Germinal center (tissue), 1 donor: ENCODE measurements around the gene VANGL2.

ENCODE experiments used
- DNase-seq: peaks from one replicate; pipeline ENCODE4 v3.0.0; 2012; ENCODE audit warnings: mixed read lengths, low spot score

VANGL2 gene

GRCh38 chr1:160405331-160405877, 5.0 kb downstream of the VANGL2 start:
- no peak for DNase-seq

DNA sequence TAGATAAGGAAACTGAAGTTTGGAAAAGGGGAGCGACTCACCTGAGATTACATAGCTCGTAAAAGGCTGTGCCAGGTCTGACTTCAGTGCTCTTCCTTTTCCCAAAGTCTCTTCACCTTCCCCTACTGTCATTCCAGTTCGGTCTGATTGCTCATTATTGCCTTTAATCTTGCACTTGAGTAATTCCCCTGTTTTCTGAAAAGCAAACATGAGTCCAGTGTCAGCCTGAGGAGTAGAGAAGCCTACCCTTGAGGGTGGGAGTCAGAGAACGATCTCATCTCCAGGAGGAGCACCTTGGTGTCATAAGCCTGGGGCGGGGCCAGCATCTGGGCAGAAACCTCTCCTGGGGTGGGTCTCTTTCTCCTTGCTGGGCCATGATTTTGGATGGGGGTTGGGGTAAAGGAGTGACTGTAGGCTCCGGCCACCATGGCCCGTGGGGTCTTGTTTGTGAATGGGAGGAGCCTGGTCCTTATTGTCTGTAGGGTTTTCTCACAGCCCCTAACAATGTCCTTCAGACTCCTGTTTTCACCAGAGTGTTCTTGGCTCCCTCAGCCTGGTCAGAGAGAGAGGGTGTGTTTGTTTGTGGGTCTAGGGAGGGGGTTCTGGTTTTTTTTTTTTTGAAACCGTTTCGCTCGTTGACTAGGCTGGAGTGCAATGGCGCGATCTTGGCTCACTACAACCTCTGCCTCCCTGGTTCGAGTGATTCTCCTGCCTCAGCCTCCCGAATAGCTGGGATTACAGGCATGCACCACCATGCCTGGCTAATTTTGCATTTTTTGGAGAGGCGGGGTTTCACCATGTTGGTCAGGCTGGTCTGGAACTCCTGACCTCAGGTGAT, 6.0 kb downstream of the VANGL2 start:
- no peak for DNase-seq

- no peak for DNase-seq
Observed at GRCh38 chr1:160407839-160408801, 7.8 kb downstream of the VANGL2 start.

DNA sequence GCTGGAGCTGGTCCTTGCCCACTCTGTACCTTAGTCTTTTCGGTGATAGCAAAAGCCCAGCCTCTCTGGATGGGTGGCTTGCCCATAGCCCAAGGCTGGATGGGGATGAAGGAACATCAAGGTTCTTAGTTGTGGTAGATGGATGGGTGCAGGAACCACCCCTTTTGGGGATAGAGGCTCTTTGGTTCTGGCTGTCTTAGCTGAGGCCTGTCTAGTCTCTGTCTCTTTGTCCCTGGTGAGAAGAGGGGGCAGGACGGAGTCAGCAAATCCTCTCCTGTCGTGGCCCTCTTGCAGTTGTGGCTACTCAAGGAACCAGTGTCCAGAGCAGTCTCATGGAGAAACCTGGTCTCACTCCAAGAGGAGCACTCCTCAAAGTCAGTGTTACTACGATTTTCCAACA, 8.5 kb downstream of the VANGL2 start:
- DNase-seq, result no peak

GRCh38 chr1:160409486-160409885, 9.1 kb downstream of the VANGL2 start:
- DNase-seq, result no peak

DNA sequence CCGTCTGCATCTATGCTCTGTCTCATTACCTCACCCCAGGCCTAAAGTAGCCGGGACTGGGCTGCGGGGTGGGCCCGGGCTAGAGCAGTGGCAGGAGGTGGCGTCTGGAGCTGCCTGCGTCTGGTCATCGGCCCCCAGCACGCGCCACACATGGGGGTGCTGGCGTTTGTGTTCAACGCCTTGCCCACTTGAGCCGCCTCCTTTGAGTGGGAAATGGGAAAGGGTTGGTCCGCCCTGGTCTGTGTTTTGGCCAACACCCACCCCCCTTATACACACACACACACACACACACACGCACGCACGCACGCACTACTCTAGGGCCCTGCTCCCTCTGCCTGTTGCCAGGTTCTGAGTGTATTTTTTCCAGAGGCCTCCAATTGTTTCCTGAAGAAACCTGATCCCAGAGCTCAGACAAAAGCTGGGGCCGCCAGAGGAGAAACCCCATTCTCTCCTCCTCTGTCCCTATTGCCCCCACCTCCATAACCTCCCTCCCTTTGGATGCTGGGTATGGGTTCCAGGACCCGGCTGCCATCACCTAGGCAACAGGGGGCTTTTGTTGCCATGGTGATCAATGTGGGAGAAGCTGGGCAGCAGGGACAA, 10.1 kb downstream of the VANGL2 start:
- DNase-seq, result no peak

GRCh38 chr1:160411271-160412027, 11.1 kb downstream of the VANGL2 start:
- DNase-seq, result no peak

DNA sequence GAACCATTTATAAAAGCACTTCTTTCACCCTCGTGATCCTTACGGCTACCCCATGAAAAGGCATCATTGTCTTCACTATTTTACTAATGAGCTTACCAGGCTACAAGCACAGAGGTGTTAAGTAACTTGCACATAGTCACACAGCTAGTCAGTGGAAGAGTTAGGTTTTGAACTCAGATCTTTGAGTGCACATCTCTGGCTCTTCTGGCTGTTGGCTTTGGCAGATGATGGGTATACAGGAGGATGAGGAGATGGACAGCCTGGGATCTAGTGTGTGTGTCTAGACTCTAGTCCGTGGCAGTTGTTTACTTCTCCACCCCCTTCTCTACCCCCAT, 11.6 kb downstream of the VANGL2 start:
- DNase-seq, result no peak

DNA sequence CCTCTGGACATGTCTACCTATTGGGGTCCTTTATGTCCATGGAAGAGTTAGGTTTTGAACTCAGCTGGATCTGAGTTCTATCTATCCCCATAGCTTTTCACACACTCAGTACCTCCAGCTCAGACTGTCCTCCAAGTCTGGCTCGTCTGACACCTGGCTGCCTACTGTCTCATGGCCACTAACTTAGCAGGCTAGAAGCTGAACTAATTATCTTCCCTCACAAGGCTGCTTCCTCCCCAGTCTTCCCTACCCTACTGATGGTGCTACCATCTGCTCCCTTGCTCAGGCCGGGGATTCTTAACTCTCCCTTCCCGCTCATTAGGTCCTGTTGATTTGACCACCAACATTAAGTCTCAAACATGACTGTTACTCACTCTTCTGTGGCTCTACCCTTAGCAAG, 13.4 kb downstream of the VANGL2 start:
- no peak for DNase-seq

- DNase-seq, result no peak
Observed at GRCh38 chr1:160414881-160415280, 14.5 kb downstream of the VANGL2 start.

DNA sequence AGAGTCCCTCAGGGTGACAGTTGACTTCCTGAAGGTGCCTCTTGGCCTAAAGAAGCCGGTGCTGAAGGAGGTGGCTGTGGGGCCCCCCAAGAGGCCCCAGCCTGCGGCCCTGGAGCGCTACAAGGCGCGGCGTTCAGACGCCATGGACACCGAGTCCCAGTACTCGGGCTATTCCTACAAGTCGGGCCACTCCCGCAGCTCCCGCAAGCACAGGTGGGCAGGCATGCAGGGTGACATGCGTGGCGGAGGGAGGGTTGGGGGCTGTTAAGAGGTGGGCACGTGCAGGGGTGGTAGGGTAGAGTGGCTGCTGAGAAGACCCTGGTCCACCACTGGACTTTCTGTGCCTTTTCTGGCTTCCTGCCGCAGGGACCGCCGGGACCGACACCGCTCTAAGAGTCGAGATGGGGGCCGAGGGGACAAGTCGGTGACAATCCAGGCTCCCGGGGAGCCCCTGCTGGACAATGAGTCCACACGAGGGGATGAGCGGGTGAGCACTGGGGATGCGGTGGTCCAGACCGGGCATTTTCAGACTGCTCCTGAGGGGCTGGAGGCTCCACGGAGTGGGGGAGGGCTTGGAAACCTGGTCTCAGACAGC, 15.4 kb downstream of the VANGL2 start:
- DNase-seq, result no peak

DNA sequence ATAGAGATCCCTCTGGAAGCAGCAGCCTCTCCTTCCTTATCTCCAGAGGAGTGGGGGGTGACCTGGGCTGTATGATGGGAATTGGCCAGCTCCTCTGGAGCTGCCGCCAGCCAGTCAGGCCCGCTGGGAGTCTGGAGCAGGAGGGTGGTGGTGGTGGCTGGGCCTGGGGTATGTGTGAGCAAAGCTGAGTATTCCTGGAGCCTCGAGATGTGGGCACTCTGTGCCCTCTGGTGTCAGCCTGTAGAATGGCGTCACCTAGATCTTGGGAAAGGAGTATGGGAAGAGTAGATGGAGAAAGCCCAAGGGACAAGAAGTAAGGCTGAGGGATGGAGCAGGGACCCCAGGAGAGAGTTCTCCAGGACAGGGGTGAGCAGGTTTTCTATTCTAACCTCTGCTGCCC, 16.0 kb downstream of the VANGL2 start:
- no peak for DNase-seq

DNA sequence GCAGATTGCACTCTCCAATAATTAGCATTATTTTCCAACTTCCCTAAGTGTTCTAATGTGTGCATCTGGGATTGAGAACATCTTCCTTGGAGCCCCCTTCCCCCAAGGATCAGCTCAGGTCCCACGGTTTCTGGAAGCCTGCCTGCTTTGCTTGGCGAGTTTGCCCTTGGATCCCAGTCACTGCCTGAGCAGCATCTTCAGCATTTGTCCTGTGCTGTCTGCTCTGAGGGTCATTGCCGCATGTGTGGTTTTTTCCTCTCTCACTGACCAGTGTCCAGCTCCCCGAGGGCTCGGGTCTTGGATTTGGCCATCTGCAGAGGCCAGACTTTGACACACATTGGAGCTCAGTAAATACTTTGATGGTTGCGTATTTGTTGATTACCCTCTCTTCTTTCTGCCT, 18.1 kb downstream of the VANGL2 start:
- no peak for DNase-seq

DNA sequence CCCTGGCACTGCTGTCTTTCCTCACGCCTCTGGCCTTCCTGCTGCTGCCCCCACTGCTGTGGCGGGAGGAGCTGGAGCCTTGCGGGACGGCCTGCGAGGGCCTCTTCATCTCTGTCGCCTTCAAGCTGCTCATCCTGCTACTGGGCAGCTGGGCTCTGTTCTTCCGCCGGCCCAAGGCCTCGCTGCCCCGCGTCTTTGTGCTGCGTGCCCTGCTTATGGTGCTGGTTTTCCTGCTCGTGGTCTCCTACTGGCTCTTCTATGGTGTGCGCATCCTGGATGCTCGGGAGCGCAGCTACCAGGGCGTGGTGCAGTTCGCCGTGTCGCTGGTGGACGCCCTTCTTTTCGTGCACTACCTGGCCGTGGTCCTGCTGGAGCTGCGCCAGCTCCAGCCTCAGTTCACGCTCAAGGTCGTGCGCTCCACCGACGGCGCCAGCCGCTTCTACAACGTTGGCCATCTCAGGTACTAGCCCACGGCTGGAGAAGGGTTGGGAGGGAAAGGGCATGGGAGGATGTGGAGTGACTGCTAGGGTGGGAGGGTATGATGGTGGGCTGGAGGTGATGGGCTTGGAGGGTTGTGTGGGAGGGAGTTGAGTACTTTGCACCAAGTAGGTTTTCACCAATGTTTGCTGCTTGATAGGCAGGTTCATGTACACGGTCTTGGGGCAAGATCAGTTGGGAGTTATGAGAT, 18.9 kb downstream of the VANGL2 start:
- DNase-seq, result no peak

- no peak for DNase-seq
Observed at GRCh38 chr1:160419838-160420169, 19.4 kb downstream of the VANGL2 start.

DNA sequence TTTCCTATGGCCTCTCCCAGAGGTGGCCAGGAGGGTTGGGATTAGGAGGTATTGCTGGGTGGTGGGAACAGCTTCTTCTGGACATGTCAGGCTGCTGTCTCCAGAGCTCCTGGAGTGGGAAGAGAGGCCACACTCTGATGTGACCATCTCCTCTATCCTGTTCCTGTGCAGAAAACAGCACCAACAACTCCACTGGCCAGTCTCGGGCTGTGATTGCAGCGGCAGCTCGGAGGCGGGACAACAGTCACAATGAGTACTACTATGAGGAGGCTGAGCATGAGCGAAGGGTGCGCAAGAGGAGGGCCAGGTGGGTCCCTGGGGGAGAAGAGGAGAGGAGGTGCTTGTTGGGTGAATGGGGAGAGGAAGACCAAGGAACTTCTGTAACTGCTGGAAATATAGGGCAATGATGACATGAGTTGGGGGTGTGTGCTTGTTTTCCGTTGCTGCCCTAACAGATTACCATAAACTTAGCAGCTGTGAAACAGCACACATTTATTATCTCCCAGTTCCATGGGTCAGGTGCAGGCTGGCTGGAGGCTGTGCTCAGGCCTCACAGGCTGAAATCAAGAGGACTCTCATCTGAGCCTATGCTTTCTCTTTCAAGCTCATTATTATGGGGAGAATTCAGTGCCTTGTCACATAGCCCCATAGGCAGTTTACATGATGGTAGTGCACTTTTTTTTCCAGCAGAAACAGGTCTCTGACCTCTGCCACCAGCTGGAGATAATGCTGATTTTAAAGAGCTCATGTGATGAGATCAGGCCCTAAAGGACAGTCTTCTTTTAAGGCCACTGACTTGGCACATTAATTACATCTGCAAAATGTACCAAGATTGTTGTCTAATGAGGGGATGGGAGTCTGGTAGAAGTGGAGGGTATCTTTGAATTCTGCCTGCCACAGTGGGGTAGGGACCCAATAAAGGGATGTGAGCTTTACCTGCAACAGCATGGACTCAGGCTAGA, 20.8 kb downstream of the VANGL2 start:
- no peak for DNase-seq

GRCh38 chr1:160421881-160422280, 21.5 kb downstream of the VANGL2 start:
- DNase-seq, result no peak

DNA sequence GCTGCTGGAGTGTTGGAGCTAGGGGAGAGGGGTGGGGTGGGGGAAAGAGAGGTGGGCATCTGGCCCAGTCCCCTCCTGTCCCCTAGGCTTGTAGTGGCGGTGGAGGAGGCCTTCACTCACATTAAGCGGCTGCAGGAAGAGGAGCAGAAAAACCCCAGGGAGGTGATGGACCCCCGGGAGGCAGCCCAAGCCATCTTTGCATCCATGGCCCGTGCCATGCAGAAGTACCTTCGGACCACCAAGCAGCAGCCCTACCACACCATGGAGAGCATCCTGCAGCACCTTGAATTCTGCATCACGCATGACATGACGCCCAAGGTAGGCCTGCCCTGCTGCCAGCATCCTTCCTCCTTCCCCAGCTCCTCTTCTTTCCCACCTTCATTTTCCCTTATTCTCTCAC, 23.6 kb downstream of the VANGL2 start:
- DNase-seq, result no peak

GRCh38 chr1:160425847-160426246, 25.5 kb downstream of the VANGL2 start:
- DNase-seq, result no peak

DNA sequence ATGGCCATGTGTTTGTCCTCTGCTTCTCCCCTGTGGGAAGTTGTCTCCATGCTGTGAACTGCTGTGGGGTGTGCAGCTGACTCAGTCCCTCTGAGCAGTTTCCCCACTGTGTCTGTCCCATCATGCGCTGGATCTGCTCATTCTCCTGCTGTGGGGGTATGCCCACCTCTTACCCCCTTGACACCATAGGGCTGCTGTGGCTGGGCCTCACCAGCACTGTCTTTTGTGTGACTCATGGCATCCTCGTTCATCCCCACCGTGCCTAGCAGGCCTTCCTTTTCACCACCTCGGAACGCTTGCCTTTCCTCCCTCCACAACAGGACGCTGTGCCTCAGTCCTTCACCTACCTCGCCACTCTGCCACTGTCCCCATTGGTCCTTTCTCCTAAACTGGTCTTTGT, 27.3 kb downstream of the VANGL2 start:
- DNase-seq, result no peak
